RWPE2 (cell line): ENCODE results near the gene TAS2R39.
"Not testable (repeated sequence)": the region's sequence is repeated elsewhere in the genome, so short reads cannot be mapped to it uniquely, and the experiment has no call there.

ENCODE experiments used
- ATAC-seq: fragments of 200-7000 bp; cut with Tn5 transposase; 3 replicates; pipeline ENCODE4 v1.9.1; 2021; ENCODE audit warnings: low read depth
- DNase-seq: peaks from one replicate; pipeline ENCODE4 v3.0.0-alpha.2; 2020; ENCODE audit warnings: low spot score
- H3K27ac ChIP-seq: fragments of 450-650 bp; 2 replicates; pipeline ENCODE4 v1.5.1; 2017; ENCODE audit warnings: mild to moderate bottlenecking; ENCODE audit not compliant: poor library complexity, severe bottlenecking
- H3K27me3 ChIP-seq: fragments of 250-450 bp; sonication (Bioruptor Pico); 2 replicates; pipeline ENCODE4 v1.5.1; 2021; ENCODE audit warnings: mild to moderate bottlenecking, moderate library complexity; ENCODE audit not compliant: insufficient read depth, poor library complexity, severe bottlenecking
- H3K36me3 ChIP-seq: fragments of 250-450 bp; sonication (Bioruptor Pico); 2 replicates; pipeline ENCODE4 v1.5.1; 2020; ENCODE audit warnings: low read depth, mild to moderate bottlenecking, moderate library complexity
- H3K4me1 ChIP-seq: fragments of 250-450 bp; sonication (Bioruptor Pico); 2 replicates; pipeline ENCODE4 v1.5.1; 2021; ENCODE audit warnings: mild to moderate bottlenecking, moderate library complexity; ENCODE audit not compliant: insufficient read depth, poor library complexity, severe bottlenecking
- H3K4me3 ChIP-seq: fragments of 250-450 bp; sonication (Bioruptor Pico); 2 replicates; pipeline ENCODE4 v1.5.1; 2021; ENCODE audit warnings: mild to moderate bottlenecking, moderate library complexity; ENCODE audit not compliant: severe bottlenecking
- H3K9me3 ChIP-seq: fragments of 250-450 bp; sonication (Bioruptor Pico); 2 replicates; pipeline ENCODE4 v1.5.1; 2021; ENCODE audit warnings: mild to moderate bottlenecking, moderate library complexity; ENCODE audit not compliant: severe bottlenecking
- TF ChIP-seq, protein P1 (sequence below): fragments of 450-650 bp; IDR thresholded peaks from one replicate; pipeline ENCODE4 v1.5.1; 2017; ENCODE audit warnings: mild to moderate bottlenecking, moderate library complexity; ENCODE audit not compliant: poor library complexity, severe bottlenecking

TAS2R39 gene

DNA sequence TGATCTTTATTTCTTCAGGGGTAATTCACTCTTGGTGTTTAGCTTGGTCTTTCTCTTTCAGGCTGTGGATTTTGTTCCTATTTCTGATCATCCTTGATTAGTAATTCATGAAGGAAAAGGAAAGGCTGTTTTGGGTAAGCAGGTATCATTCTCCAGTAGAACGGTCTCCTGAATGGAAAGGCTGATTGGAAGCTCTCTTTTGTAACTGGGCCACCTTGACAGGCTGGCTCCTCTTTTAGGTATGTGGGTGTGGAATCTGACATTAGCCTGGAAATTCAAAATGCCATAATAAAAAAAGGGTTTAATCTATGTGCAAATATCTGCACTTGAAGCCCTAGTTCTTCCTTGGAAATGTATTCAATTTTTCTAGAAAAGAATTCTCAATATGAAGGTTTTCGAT is 18.9 kb downstream of the TAS2R39 start:
- Histone ChIP-seq H3K27me3 (peaks cover 3% of the 10 kb centered on the region), H3K9me3 (no peaks in the 10 kb centered on the region), H3K4me3 (no peak overlapping the region), H3K4me1 (no peaks in the 10 kb centered on the region), H3K36me3 (no peaks in the 10 kb centered on the region), H3K27ac (no peak overlapping the region)
- DNase-seq (no peak), ATAC-seq (no peak)
- TF ChIP-seq, protein P1, sequence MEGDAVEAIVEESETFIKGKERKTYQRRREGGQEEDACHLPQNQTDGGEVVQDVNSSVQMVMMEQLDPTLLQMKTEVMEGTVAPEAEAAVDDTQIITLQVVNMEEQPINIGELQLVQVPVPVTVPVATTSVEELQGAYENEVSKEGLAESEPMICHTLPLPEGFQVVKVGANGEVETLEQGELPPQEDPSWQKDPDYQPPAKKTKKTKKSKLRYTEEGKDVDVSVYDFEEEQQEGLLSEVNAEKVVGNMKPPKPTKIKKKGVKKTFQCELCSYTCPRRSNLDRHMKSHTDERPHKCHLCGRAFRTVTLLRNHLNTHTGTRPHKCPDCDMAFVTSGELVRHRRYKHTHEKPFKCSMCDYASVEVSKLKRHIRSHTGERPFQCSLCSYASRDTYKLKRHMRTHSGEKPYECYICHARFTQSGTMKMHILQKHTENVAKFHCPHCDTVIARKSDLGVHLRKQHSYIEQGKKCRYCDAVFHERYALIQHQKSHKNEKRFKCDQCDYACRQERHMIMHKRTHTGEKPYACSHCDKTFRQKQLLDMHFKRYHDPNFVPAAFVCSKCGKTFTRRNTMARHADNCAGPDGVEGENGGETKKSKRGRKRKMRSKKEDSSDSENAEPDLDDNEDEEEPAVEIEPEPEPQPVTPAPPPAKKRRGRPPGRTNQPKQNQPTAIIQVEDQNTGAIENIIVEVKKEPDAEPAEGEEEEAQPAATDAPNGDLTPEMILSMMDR: no peak

- ATAC-seq (no peak), DNase-seq (no peak)
- Histone ChIP-seq H3K36me3 (no peaks in the 10 kb centered on the region), H3K4me3 (no peak overlapping the region), H3K27ac (no peak overlapping the region), H3K4me1 (no peaks in the 10 kb centered on the region), H3K9me3 (no peaks in the 10 kb centered on the region), H3K27me3 (peaks cover 3% of the 10 kb centered on the region)
- TF ChIP-seq, protein P1: no peak
Measured at GRCh38 chr7:143203386-143203785, 20.2 kb downstream of the TAS2R39 start.

DNA sequence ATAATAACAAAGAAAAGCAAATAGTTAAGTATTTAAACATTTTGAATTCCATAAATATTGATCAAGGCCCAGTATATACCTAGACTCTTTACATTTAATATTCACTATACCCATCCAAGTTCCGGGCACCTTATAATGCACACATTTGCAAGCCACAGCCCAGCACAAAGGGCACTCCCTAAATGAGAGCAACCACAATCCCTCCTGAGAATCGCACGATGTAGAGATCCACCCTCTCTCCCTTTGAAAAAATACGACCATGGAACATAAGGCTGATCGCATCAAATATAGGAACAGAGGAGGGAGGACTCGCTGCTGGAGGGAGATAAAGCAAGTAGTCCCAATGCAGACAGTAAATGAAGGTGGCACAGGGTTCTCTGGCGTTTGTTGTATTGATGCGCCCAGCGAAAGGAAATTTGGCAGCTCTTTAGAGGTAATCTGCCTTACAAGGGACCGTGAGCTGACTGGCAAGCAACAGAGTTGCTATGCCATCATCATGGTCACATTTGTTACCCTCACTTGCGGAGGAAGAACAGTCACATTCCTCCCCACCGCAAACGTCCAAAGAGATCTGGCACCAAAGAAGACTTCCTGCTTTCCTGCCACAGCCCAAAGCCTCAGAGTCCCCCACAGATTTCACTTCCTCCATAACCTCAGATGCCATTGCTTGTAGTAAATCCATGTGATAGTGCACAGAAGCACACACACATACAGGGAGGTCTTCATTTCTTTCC is 22.5 kb downstream of the TAS2R39 start:
- Histone ChIP-seq H3K27me3 (no peaks in the 10 kb centered on the region), H3K27ac (no peak overlapping the region), H3K9me3 (no peaks in the 10 kb centered on the region), H3K4me1 (no peaks in the 10 kb centered on the region), H3K36me3 (no peaks in the 10 kb centered on the region), H3K4me3 (no peak overlapping the region)
- DNase-seq (no peak), ATAC-seq (no peak; the same call in 2 of the 3 replicates)
- TF ChIP-seq, protein P1: no peak

DNA sequence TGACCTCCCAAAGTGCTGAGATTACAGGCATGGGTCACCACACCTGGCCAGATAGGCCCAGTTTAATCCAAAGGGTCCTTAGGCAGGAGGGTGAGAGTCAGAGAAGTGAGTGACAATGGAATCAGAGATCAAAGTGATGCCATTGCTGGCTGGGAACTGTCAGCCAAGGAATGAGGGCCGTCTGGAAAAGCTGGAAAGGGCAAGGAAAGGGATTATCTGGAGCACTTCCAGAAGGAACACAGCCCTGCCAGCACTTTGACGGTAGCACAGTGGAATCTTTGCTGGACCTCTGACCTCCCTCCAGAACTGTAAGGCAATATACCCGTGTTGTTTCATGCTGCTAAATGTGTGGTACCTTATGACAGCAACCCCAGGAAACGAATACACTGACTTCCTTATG is 27.3 kb downstream of the TAS2R39 start:
- DNase-seq (no peak), ATAC-seq (no peak)
- Histone ChIP-seq H3K9me3 (no peaks in the 10 kb centered on the region), H3K36me3 (no peaks in the 10 kb centered on the region), H3K4me1 (no peaks in the 10 kb centered on the region), H3K27me3 (no peaks in the 10 kb centered on the region), H3K4me3 (no peak overlapping the region), H3K27ac (no peak overlapping the region)
- TF ChIP-seq, protein P1: no peak

- H3K27ac ChIP-seq, ATAC-seq, H3K27me3 ChIP-seq, DNase-seq, H3K36me3 ChIP-seq, H3K4me3 ChIP-seq, H3K4me1 ChIP-seq, H3K9me3 ChIP-seq: not testable (repeated sequence)
Measured at GRCh38 chr7:143213478-143213877, 30.3 kb downstream of the TAS2R39 start.
